ENCODE data around the gene ESRRG. TPM values are rescaled to one million over a fixed set of nuclear protein-coding genes. Genes with fewer than 3 reads are reported as not detected.
A peak's percentile ranks its signal among the peaks of the same experiment; 100 is the strongest.

ESRRG gene
- total RNA-seq, 1 experiment from 2014 or later = 0.44 TPM

DNA sequence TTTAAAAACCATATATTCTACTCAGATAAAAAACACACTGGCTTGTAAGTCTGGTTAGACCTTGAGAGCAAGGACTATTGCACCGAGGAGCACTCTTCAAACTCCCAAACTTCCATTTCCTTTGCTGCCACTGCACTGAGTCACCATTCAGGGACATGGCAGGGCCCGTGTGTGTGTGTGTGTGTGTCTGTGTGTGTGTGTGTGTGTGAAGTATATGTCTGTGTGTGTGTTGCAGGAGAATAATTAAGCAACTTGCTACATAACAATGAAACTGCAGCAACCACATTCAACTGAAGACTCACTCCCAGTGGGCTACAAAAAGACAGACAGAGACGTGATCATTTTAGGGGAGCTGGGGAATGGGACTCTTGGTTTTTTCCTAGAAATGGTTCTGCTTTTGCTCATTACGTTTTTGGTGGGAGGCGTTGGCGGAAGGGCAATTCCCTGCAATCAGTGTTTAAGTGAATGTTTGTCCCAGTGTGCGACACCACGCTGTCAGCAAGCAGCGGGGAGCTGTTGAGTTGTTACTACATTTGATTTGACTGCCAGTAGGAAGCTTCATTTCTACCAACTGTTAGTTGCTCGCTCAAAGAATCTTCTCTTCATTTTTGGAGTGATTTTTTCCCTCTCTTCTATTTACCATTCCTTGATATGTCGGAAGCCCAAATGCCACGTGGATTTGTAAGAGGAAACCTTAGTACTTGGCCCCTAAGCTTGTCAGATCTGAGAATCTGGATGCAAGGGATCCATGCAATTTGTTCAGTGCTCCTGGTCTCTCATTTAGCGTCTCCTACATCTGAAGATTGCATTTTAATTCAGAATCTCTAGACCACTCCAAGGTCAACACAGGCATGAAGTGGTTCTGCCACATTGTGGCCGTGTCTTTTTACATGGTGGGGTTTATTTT is 36.1 kb downstream of the ESRRG start:
- H3K27me3 ChIP-seq (ENCODE audit: insufficient read depth, low read length) = no peaks in the 10 kb centered on the region
- DNase-seq = peak; percentile 41
- no peak overlapping the region for H2BK15ac ChIP-seq (ENCODE audit: low read depth, low read length)
- H4K8ac ChIP-seq (replicated peaks; ENCODE audit: insufficient read length, low read depth, low read length) = no peak overlapping the region
- no peak overlapping the region for H2BK12ac ChIP-seq (ENCODE audit: insufficient read length, low read depth, low read length)
- H2BK20ac ChIP-seq (ENCODE audit: low read depth, low read length, poor library complexity, severe bottlenecking) = no peak overlapping the region
- peaks cover 3% of the 10 kb centered on the region; the same call in 1 of the 2 replicates for H3K4me1 ChIP-seq (ENCODE audit: insufficient read depth, low read length)
- no CpG with 5 or more reads among the region's 14 CpGs for WGBS (ENCODE audit: extremely low coverage, insufficient read length, low lambda C conversion rate)
- H3K23me2 ChIP-seq (ENCODE audit: insufficient read length, low read depth, low read length, poor library complexity, severe bottlenecking) = no peaks in the 10 kb centered on the region
- TF ChIP-seq, protein P1, sequence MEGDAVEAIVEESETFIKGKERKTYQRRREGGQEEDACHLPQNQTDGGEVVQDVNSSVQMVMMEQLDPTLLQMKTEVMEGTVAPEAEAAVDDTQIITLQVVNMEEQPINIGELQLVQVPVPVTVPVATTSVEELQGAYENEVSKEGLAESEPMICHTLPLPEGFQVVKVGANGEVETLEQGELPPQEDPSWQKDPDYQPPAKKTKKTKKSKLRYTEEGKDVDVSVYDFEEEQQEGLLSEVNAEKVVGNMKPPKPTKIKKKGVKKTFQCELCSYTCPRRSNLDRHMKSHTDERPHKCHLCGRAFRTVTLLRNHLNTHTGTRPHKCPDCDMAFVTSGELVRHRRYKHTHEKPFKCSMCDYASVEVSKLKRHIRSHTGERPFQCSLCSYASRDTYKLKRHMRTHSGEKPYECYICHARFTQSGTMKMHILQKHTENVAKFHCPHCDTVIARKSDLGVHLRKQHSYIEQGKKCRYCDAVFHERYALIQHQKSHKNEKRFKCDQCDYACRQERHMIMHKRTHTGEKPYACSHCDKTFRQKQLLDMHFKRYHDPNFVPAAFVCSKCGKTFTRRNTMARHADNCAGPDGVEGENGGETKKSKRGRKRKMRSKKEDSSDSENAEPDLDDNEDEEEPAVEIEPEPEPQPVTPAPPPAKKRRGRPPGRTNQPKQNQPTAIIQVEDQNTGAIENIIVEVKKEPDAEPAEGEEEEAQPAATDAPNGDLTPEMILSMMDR (conservative IDR thresholded peaks at IDR 0.05) = no peak
- Mint-ChIP-seq H3K36me3 (ENCODE audit: insufficient read depth in 1 of 3, low read depth in 3 of 3) (no peaks in the 10 kb centered on the region), H3K9me3 (no peaks in the 10 kb centered on the region), H3K27ac (peak overlapping the region; percentile 12 to 35 (median 13); a peak in 5 of 7 replicates), H3K4me3 (peak overlapping the region; percentile 26 to 33), H3K27me3 (ENCODE audit: low read depth) (no peaks in the 10 kb centered on the region), H3K4me1 (peaks cover 24 to 33% of the 10 kb centered on the region in 2 experiments)
- H2BK120ac ChIP-seq (ENCODE audit: low read depth, low read length, poor library complexity, severe bottlenecking) = no peak overlapping the region
- H3K79me2 ChIP-seq (ENCODE audit: insufficient read depth, low read length) = no peaks in the 10 kb centered on the region
- no peak overlapping the region for H3K23ac ChIP-seq (ENCODE audit: insufficient read length, low read depth, low read length)
- no peak overlapping the region for H3K14ac ChIP-seq (ENCODE audit: insufficient read depth, low read length)
- no peak overlapping the region for H3K27ac ChIP-seq (ENCODE audit: insufficient read length, low read depth, low read length)
- no peak overlapping the region for H3K4ac ChIP-seq (ENCODE audit: low read depth, low read length)
- H4K91ac ChIP-seq (ENCODE audit: insufficient read length, low read depth, low read length) = no peak overlapping the region
- no peaks in the 10 kb centered on the region for H3K79me1 ChIP-seq (ENCODE audit: insufficient read depth, low read depth, low read length, poor library complexity, severe bottlenecking)
- no peaks in the 10 kb centered on the region for H3K9me3 ChIP-seq (ENCODE audit: control insufficient read depth, low read depth, low read length)
- H3T11ph ChIP-seq (ENCODE audit: low read length) = no peak overlapping the region
- H2AFZ ChIP-seq (ENCODE audit: low read length) = no peak overlapping the region
- H3K9ac ChIP-seq (ENCODE audit: extremely low read depth, insufficient read length, low read length) = no peak overlapping the region
- no peaks in the 10 kb centered on the region for H4K20me1 ChIP-seq (ENCODE audit: control insufficient read depth, insufficient read depth, insufficient read length)
- H3K56ac ChIP-seq (ENCODE audit: insufficient read length, low read depth, low read length) = no peak overlapping the region
- no peak overlapping the region for H2BK5ac ChIP-seq (ENCODE audit: insufficient read length, low read length)
- peak overlapping the region; percentile 29 for H3K4me2 ChIP-seq (ENCODE audit: insufficient read depth, insufficient read length, low read length)
- H4K5ac ChIP-seq (ENCODE audit: insufficient read length, low read depth, low read length) = no peak overlapping the region
- H3K18ac ChIP-seq (ENCODE audit: insufficient read length, low read depth, low read length) = no peak overlapping the region
- no peak overlapping the region for H2AK5ac ChIP-seq (ENCODE audit: insufficient read length, low read length)

Measured in H9 (cell line).